Caco-2 (cell line): ENCODE measurements around the gene BBLN. TPM values are rescaled to one million over a fixed set of nuclear protein-coding genes. Genes with fewer than 3 reads are reported as not detected.

Experiments used
- BruUV-seq: library from RNA; stranded (reverse); fragments of 400-500 nt; replicated peaks from 2 replicates; lab custom pipeline; 2021; lab: Mats Ljungman, UMichigan
- CTCF ChIA-PET: fragments of 300-600 bp; sonication (Branson Sonifier 250); formaldehyde crosslinking; loops from one replicate; lab custom pipeline; 2022; ENCODE audit warnings: antibody characterized with exemption; lab: Charles Lee
- POLR2A ChIA-PET: fragments of 300-600 bp; sonication (Branson Sonifier 250); formaldehyde crosslinking; loops from one replicate; lab custom pipeline; 2022; ENCODE audit warnings: antibody characterized with exemption; lab: Charles Lee
- DNase-seq, 2 experiments: peaks; one replicate each; pipeline versions ENCODE4 v3.0.0 to v3.0.0-alpha.2; 2020 to 2022
- H3K27me3 ChIP-seq: replicated peaks from 2 replicates; pipeline ENCODE4 v1.6.0; 2011; ENCODE audit warnings: low read length; ENCODE audit not compliant: control insufficient read depth, insufficient read depth
- H3K36me3 ChIP-seq: 2 replicates; pipeline ENCODE4 v1.5.1; 2011; ENCODE audit warnings: low read length; ENCODE audit not compliant: control insufficient read depth, insufficient read depth
- H3K4me1 ChIP-seq: fragments of 250-450 bp; sonication (Bioruptor Pico); 2 replicates; pipeline ENCODE4 v1.5.1; 2020; ENCODE audit warnings: mild to moderate bottlenecking
- H3K4me3 ChIP-seq: 2 replicates; pipeline ENCODE4 v1.5.1; 2011; ENCODE audit warnings: low read depth, mild to moderate bottlenecking, control low read depth, low read length
- H3K9me3 ChIP-seq: fragments of 250-450 bp; sonication (Bioruptor Pico); 2 replicates; pipeline ENCODE4 v1.5.1; 2020; ENCODE audit warnings: mild to moderate bottlenecking, moderate library complexity
- H3K27ac Mint-ChIP-seq: one replicate; pipeline ENCODE4 v1.8.0; 2022; ENCODE audit warnings: mixed read lengths; ENCODE audit not compliant: unreplicated experiment
- H3K27me3 Mint-ChIP-seq: one replicate; pipeline ENCODE4 v1.8.0; 2022; ENCODE audit warnings: mixed read lengths; ENCODE audit not compliant: insufficient read depth, unreplicated experiment
- H3K36me3 Mint-ChIP-seq: one replicate; pipeline ENCODE4 v1.8.0; 2022; ENCODE audit warnings: mild to moderate bottlenecking, mixed read lengths; ENCODE audit not compliant: insufficient read depth, unreplicated experiment
- H3K4me1 Mint-ChIP-seq: one replicate; pipeline ENCODE4 v1.8.0; 2022; ENCODE audit warnings: low read depth, mixed read lengths; ENCODE audit not compliant: unreplicated experiment
- H3K4me3 Mint-ChIP-seq: one replicate; pipeline ENCODE4 v1.8.0; 2022; ENCODE audit warnings: mild to moderate bottlenecking, moderate library complexity, mixed read lengths; ENCODE audit not compliant: unreplicated experiment
- H3K9me3 Mint-ChIP-seq: one replicate; pipeline ENCODE4 v1.8.0; 2022; ENCODE audit warnings: mixed read lengths; ENCODE audit not compliant: unreplicated experiment
- intact Hi-C: fragments of 100-400 bp; cut with micrococcal nuclease; formaldehyde crosslinking; loops from one replicate; pipeline ENCODE4 v1.10.0; 2022; ENCODE audit not compliant: unreplicated experiment
- total RNA-seq: library from RNA; stranded (reverse); gene quantifications from 2 replicates; pipeline ENCODE4 v1.2.3, GENCODE V29; 2022
- TF ChIP-seq, protein P1 (sequence below), 2 experiments: fragments of 200-600 bp in 1 of 2; IDR thresholded peaks; 1 replicate in 1 of 2; 2 replicates in 1 of 2; pipeline versions ENCODE4 v1.5.1 to v1.8.0; 2011 to 2022; ENCODE audit warnings: antibody characterized with exemption in 1 of 2, control low read depth in 1 of 2, inconsistent platforms in 1 of 2, low read depth in 1 of 2, low read length in 1 of 2, mild to moderate bottlenecking in 1 of 2, moderate library complexity in 1 of 2; ENCODE audit not compliant: insufficient read depth in 1 of 2, severe bottlenecking in 1 of 2, unreplicated experiment in 1 of 2

BBLN gene
- total RNA-seq, 1 experiment from 2014 or later: 34.2 TPM

DNA sequence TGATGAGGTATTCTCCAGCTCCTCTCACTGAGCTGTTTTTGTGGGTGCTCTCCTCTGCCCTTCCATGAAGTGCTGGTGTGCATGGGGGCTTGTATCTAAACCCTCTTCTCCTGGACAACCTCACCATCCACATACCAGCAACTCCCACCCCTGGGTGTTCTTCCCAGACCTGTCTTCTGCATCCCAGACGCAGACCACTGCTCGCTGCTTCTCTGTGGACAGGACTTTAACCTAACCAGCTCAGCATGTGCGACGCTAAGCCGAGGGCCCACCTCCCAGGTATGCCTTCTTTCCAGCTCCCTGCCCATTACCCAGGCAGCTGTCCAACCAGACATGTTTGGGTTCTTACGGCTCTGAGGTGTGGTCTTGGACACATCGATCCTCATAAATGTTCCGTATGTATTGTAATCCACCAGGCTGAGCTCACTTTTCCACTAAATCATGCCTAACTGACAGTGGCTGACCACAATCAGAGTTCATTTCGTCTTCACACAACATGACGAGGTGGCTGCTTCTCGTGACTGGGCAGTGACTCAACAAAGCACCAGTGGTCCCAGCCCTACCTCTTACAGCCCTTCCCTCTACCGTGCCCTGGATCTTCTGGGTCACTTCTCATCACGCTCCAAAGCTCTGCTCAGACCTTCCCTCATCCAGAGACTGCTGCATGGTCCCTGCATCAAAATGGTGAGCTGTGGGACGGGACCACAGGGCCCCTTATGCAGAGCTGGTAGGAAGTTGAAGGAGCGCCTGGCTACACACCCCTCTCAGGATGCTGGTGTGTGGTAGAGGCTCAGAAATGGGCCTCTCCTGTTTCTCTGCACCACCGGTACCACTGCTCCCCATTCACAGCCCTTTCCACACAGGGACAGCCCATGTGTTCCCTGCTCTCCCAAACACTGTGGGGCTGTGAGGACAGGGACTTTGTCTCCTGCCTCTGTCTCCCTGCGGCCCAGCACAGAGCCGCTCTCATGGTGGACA, 23.0 kb upstream of the BBLN start:
- TF ChIP-seq, protein P1, sequence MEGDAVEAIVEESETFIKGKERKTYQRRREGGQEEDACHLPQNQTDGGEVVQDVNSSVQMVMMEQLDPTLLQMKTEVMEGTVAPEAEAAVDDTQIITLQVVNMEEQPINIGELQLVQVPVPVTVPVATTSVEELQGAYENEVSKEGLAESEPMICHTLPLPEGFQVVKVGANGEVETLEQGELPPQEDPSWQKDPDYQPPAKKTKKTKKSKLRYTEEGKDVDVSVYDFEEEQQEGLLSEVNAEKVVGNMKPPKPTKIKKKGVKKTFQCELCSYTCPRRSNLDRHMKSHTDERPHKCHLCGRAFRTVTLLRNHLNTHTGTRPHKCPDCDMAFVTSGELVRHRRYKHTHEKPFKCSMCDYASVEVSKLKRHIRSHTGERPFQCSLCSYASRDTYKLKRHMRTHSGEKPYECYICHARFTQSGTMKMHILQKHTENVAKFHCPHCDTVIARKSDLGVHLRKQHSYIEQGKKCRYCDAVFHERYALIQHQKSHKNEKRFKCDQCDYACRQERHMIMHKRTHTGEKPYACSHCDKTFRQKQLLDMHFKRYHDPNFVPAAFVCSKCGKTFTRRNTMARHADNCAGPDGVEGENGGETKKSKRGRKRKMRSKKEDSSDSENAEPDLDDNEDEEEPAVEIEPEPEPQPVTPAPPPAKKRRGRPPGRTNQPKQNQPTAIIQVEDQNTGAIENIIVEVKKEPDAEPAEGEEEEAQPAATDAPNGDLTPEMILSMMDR (IDR thresholded peaks at IDR 0.05; ENCODE audit: insufficient read depth in 1 of 2, low read depth in 1 of 2, low read length in 1 of 2, severe bottlenecking in 1 of 2, unreplicated experiment in 1 of 2): no peak
- Mint-ChIP-seq H3K27me3 (no peaks in the 10 kb centered on the region), H3K9me3 (peaks cover 14% of the 10 kb centered on the region), H3K4me3 (no peak overlapping the region), H3K4me1 (no peaks in the 10 kb centered on the region), H3K36me3 (no peaks in the 10 kb centered on the region), H3K27ac (no peak overlapping the region)
- CTCF ChIA-PET: interaction anchor here (1.3 kb wide), 1 partner anchor 19 kb away, joined by 3 read pairs; no protein-coding TSS in a partner anchor
- no peaks in the 10 kb centered on the region for H3K27me3 ChIP-seq
- no peaks in the 10 kb centered on the region for H3K9me3 ChIP-seq
- H3K36me3 ChIP-seq: no peaks in the 10 kb centered on the region
- H3K4me1 ChIP-seq: no peaks in the 10 kb centered on the region
- DNase-seq: peak in 1 of 2 experiments; percentile 14
- BruUV-seq: no TSS peak
- no peak overlapping the region for H3K4me3 ChIP-seq
- POLR2A ChIA-PET: no interaction called here
- intact Hi-C loops: no loop called here

DNA sequence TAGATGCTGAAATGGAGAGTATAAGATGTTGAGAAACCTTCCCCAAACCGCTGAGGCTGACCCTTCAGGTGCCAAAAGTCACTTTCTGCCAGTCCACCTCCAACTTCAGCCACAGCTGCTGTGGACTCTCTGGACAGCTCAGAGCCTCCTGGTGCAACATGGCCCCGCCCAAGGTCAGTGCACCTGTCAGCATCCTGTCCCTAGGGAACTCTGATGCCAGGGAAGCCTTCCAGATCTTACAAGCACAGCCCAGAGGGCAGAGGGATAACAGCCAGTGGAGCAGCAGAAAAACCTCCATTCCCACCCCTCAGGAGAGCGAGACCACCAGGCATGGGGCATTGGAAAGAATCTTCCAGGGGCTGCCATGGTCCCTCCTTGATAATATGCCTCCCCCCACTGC, 22.1 kb upstream of the BBLN start:
- no peaks in the 10 kb centered on the region for H3K36me3 ChIP-seq
- BruUV-seq: no TSS peak
- Mint-ChIP-seq H3K4me1 (no peaks in the 10 kb centered on the region), H3K27me3 (no peaks in the 10 kb centered on the region), H3K27ac (no peak overlapping the region), H3K9me3 (peaks cover 14% of the 10 kb centered on the region), H3K4me3 (no peak overlapping the region), H3K36me3 (no peaks in the 10 kb centered on the region)
- H3K27me3 ChIP-seq: no peaks in the 10 kb centered on the region
- no peaks in the 10 kb centered on the region for H3K4me1 ChIP-seq
- ChIA-PET CTCF (no interaction called here), POLR2A (no interaction called here)
- DNase-seq: no peak
- intact Hi-C loops: no loop called here
- TF ChIP-seq, protein P1 (IDR thresholded peaks at IDR 0.05; ENCODE audit: insufficient read depth in 1 of 2, low read depth in 1 of 2, low read length in 1 of 2, severe bottlenecking in 1 of 2, unreplicated experiment in 1 of 2): no peak
- no peaks in the 10 kb centered on the region for H3K9me3 ChIP-seq
- no peak overlapping the region for H3K4me3 ChIP-seq

DNA sequence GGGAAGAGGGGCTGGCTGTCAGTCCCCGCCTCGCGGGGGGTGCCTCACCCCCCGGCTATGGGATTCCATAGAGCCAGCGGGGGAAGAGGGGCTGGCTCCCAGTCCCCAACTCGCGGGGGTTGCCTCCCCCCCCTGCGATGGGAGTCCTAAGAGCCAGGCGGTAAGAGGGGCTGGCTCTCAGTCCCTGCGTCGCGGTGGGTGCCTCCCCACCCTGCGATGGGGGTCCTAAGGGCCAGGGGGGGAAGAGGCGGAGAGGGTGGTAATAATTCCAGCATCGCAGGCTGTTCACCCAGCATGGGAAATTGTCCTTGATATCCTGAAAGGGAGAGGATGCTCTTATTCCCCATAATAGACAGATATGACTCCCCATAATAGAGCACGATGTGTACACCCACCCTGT, 20.4 kb upstream of the BBLN start:
- Mint-ChIP-seq H3K27ac (no peak overlapping the region), H3K4me3 (no peak overlapping the region), H3K27me3 (no peaks in the 10 kb centered on the region), H3K9me3 (peaks cover 1% of the 10 kb centered on the region), H3K4me1 (no peaks in the 10 kb centered on the region), H3K36me3 (no peaks in the 10 kb centered on the region)
- no peaks in the 10 kb centered on the region for H3K36me3 ChIP-seq
- no peaks in the 10 kb centered on the region for H3K27me3 ChIP-seq
- ChIA-PET CTCF (no interaction called here), POLR2A (no interaction called here)
- H3K4me3 ChIP-seq: no peak overlapping the region
- intact Hi-C loops: no loop called here
- DNase-seq: no peak
- H3K4me1 ChIP-seq: no peaks in the 10 kb centered on the region
- no TSS peak for BruUV-seq
- TF ChIP-seq, protein P1 (IDR thresholded peaks at IDR 0.05; ENCODE audit: insufficient read depth in 1 of 2, low read depth in 1 of 2, low read length in 1 of 2, severe bottlenecking in 1 of 2, unreplicated experiment in 1 of 2): no peak
- H3K9me3 ChIP-seq: no peaks in the 10 kb centered on the region
